ENCODE measurements around the gene OR4X2. TPM values are rescaled to one million over a fixed set of nuclear protein-coding genes. Genes with fewer than 3 reads are reported as not detected.

OR4X2 gene, protein sequence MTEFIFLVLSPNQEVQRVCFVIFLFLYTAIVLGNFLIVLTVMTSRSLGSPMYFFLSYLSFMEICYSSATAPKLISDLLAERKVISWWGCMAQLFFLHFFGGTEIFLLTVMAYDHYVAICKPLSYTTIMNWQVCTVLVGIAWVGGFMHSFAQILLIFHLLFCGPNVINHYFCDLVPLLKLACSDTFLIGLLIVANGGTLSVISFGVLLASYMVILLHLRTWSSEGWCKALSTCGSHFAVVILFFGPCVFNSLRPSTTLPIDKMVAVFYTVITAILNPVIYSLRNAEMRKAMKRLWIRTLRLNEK
- total RNA-seq = not detected in 2 replicates

GRCh38 chr11:48244804-48245203, at the start of gene OR4X2:
TSS of gene OR4X2 (plus strand) at chr11:48245104. CDS start at chr11:48245104, 0 bp downstream.

GRCh38 chr11:48216510-48216909, 28.4 kb upstream of the OR4X2 start, which contains the start of gene OR4B1:
TSS of gene OR4B1 (plus strand) at chr11:48216810. CDS start at chr11:48216810, 0 bp downstream.

DNA sequence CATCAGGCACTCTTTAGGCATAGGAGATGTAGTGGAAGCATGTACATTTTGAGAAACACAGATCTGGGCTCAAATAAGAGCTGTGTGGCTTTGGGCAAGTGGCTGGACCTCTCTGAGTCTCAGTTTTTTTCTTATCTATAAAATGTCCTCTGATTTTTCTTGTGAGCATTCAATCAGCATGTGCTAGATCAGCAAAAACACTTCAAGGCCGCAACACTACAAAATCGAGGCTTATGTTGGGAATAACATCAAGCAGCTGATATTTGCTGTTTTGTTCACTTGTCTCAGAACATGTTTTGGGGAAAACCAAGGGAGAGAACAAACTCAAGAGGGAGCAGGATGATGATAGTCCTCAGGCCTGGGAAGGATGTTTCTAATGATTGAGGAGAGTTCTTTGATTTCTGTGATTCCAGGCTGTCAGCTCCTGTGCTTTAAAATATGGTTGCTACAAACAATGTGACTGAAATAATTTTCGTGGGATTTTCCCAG, 18.6 kb downstream of the OR4X2 start, which contains the start of gene OR4X1:
Gene OR4X1, plus strand, starts transcription at position 439 of the 489 bp plus-strand sequence. Its CDS starts 0 bp downstream, at position 439.

Other genes starting within 250 kb of the OR4X2 start
- not detected in 2 replicates for gene OR4B1, start 28.3 kb upstream of the OR4X2 start, total RNA-seq
- gene OR4X1, start 18.8 kb downstream of the OR4X2 start, total RNA-seq = not detected in 2 replicates
- gene OR4S1, start 61.1 kb downstream of the OR4X2 start, total RNA-seq = not detected in 2 replicates
- gene OR4C3, start 79.8 kb downstream of the OR4X2 start, total RNA-seq = not detected in 2 replicates
- not detected in 2 replicates for gene OR4C5, start 121.4 kb downstream of the OR4X2 start, total RNA-seq
- gene OR4A47, start 243.7 kb downstream of the OR4X2 start, total RNA-seq = not detected in 2 replicates

Measured in pericardium fibroblast (primary cell).